NCI-H1092 (cell line): ENCODE measurements around the gene FYN.
"Not testable (repeated sequence)": the region's sequence is repeated elsewhere in the genome, so short reads cannot be mapped to it uniquely, and the experiment has no call there.

Experiments
- DNase-seq: peaks from one replicate; lab custom pipeline; 2025; lab: John Stamatoyannopoulos, UW

FYN gene

GRCh38 chr6:111680811-111681609 is 192.2 kb downstream of the FYN start:
- DNase-seq = not testable (repeated sequence)

- DNase-seq = no peak
These were observed 193.1 kb downstream of the FYN start for GRCh38 chr6:111680015-111680712.

DNA sequence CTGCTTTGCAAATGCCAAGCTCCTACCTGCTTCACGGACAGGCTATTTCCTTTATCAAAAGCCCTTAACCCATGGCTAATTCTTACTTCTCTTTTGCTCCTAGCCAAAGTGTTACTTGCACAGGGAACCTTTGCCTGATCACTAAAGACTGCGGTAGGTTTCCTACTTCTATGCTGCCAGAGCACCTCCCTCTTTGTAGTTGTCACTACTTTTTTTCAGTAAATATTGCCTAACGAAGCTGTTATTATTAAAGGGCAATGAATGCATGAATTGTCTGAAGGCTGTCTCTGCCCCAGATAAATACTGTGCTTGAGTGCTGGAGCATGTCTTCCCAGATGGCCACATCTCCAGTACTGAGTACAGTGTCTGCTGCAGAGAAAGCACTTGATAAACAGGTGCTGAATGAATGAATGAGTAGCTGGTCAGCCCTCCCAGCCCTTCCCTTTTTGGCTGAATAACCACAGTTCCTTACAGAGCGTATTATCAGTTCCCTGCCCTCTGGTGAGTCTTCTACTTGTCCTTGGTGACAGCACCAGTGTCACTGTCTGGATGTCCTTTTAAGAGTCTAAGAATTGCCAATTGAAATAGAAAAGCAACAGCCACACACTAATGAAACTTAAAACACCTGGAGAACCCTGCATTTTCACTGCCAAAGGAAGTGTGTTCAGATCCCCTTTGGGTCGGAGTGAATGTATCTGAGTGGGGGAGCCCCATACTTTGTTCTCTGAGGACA is 194.0 kb downstream of the FYN start:
- no peak for DNase-seq

- no peak for DNase-seq
These were observed 195.8 kb downstream of the FYN start for GRCh38 chr6:111677249-111677990.

GRCh38 chr6:111676383-111676782 is 196.9 kb downstream of the FYN start:
- DNase-seq = no peak

GRCh38 chr6:111674883-111675282 is 198.4 kb downstream of the FYN start:
- no peak for DNase-seq

GRCh38 chr6:111674413-111674812 is 198.8 kb downstream of the FYN start:
- no peak for DNase-seq

GRCh38 chr6:111673937-111674336 is 199.3 kb downstream of the FYN start:
- DNase-seq = no peak

DNA sequence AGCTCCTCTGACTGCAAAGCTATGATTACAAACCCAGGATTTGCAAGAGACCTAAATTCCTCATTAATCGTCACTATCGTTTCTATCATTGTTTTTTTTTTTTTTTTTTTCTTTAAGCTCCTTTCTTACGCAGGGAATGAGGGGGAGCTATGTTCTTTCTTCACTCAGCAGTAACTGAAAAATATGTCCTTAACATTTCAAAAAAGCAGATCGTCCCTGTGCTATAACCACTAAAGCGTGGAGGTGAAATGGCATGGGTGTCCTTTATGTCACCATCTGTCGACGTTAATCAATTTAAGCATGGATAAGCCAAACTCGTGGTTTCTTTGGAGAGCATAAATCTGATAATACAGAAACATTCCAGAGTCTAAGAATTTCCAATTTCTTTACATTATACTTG is 199.7 kb downstream of the FYN start:
- no peak for DNase-seq

DNA sequence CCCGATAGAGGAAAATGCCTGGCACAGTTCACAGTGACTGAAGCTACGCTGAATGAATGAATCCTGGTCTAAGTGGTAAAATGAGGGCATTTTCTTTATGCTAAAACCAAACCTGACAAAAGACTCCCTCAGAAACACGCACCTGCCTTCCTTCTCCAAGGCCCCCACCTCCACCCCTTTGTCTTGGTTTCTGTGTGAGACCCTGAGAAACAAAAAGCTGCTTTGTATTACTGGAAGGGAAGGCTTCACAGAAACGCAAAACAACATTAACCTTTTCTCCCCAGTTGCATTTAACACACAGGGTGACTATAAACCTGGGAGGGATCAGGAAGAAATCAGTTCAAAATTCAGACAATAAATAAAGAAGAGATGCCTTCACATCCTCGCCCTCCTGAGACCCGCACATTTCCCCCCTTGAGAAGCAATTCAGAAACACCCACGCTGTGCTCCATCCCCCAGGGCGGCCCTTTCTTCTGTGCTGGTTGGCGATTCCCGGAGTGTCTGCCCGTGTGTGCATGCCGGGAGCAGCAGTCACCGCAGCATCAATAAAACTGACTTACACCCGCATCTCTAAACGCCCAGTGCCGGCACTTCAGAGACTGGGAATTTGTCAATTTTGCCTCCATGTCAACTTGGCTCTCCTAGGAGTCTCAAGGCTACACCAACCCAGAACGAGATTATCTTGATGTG is 200.3 kb downstream of the FYN start:
- no peak for DNase-seq

DNA sequence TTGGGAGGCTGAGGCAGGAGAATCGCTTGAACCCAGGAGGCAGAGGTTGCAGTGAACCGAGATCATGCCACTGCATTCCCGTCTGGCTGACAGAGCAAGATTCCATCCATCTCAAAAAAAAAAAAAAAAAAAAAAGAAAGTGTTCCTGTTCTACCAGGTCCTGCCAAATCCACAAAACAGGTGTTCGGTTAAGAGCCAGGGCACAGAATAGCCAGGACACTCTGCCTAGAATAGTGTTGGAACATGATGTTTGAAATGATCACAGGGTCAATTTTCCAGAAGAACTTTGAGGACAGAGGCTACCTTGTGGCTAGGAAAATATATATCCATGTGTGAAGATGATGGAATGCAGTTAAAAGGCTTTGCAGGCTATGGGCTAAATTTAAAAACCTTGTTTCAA is 203.9 kb downstream of the FYN start:
- DNase-seq = no peak

- DNase-seq = no peak
These were observed 204.8 kb downstream of the FYN start for GRCh38 chr6:111668410-111668809.

DNA sequence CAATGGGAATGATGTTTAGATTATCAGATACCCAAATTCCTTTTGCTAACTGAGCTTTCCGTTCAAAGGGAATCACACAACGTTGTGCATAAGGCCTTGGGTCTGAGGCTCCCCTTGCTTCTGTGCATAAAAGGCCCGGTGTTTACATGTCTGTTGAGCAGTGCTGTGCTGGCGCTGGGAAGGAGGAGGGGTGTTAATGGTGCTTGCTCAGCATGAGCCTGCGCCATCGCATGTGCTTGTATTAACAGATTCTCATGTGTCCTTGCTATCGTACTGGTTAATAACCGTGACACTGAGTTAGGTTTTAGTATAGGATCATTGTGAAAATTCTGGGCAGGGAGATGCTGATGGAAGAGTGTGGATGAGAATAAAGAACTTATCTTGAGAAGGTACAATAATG is 205.3 kb downstream of the FYN start:
- peak; percentile 4 for DNase-seq

DNA sequence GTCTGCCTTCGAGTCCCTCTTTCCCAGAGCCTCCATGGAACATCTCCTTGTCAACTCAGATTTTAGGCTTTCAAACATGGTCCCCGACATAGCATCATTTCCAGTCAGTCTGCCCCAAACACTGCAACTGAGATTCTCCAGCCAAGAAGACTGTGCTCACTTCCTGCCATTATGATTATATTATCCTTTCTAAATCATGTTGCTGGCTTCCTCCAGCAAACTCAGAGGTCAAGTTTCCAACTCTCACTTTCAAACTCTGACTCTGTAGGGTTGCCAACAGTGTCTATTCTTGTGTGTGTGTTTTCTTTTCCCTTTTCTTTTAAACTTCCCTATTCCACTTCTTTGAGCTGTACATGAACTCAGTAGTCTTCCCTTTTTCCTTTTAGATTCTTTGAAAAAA is 206.4 kb downstream of the FYN start:
- DNase-seq = no peak

- DNase-seq = no peak
These were observed 208.7 kb downstream of the FYN start for GRCh38 chr6:111664565-111665030.

GRCh38 chr6:111663692-111664564 is 209.3 kb downstream of the FYN start:
- no peak for DNase-seq

- no peak for DNase-seq
These were observed 210.3 kb downstream of the FYN start for GRCh38 chr6:111662794-111663593.

DNA sequence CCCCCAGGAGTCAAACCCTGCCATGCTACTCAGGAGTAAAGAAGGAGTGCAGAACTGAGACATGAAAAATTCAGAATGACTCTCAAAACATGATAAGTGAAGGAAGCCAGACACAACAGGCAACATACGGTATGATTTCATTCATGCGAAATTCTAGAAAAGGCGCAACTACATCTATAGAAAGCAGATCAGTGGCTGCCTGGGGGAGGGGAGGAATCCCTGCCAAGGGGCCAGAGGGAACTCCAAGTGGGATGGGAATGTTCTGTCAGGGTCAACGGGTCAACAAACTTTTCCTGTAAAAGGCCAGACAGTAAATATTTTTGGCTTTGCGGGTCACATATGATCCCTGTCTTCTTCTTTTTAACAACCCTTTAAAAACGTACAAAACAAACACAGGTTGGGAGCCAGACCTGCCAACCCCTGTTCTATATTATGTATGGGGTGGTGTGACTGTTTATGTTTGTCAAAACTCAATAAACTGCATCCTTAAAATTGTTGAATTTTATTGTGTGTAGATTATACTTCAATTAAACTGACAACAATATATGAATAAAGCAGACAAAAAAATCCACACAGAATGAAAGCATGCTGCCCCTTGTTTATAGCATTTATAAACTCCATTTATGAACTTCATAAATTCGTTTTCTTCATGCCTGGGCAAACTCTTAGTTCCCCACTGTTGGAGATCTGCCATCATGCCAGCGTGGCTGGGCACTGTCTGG is 211.0 kb downstream of the FYN start:
- DNase-seq = no peak

- DNase-seq = no peak
These were observed 211.7 kb downstream of the FYN start for GRCh38 chr6:111661541-111662061.
